CD4-positive, alpha-beta memory T cell (primary cell): ENCODE data around the gene CRACR2A. TPM values are rescaled to one million over a fixed set of nuclear protein-coding genes. Genes with fewer than 3 reads are reported as not detected.

ENCODE experiments used
- CTCF ChIA-PET: fragments of 350-600 bp; sonication (Branson Sonifier 250); formaldehyde crosslinking; loops from one replicate; lab custom pipeline; 2021; ENCODE audit warnings: inconsistent platforms; ENCODE audit not compliant: partially characterized antibody; lab: Charles Lee
- POLR2A ChIA-PET: fragments of 350-600 bp; sonication (Branson Sonifier 250); formaldehyde crosslinking; loops from one replicate; lab custom pipeline; 2021; ENCODE audit not compliant: partially characterized antibody; lab: Charles Lee
- DNase-seq, 5 donors: peaks; one replicate each; pipeline versions ENCODE4 v3.0.0 to v3.0.0-alpha.2; 2020 to 2022; ENCODE audit warnings: mixed read lengths in 1 of 5
- H3K27ac ChIP-seq: one replicate; pipeline ENCODE4 v1.7.0; 2013; ENCODE audit warnings: low read depth, low read length
- H3K27me3 ChIP-seq: 2 replicates; pipeline ENCODE4 v1.7.0; 2013; ENCODE audit warnings: mild to moderate bottlenecking, low read length, moderate library complexity; ENCODE audit not compliant: insufficient read depth
- H3K36me3 ChIP-seq: 2 replicates; pipeline ENCODE4 v1.7.0; 2013; ENCODE audit warnings: mild to moderate bottlenecking, low read length, moderate library complexity; ENCODE audit not compliant: insufficient read depth
- H3K4me1 ChIP-seq: 2 replicates; pipeline ENCODE4 v1.7.0; 2013; ENCODE audit warnings: mild to moderate bottlenecking, low read length, moderate library complexity; ENCODE audit not compliant: insufficient read depth
- H3K4me3 ChIP-seq, 2 donors: one replicate each; pipeline ENCODE4 v1.7.0; 2013; ENCODE audit warnings: low read length in 2 of 2, mild to moderate bottlenecking in 1 of 2
- H3K9me3 ChIP-seq, 2 donors: one replicate each; pipeline ENCODE4 v1.7.0; 2013; ENCODE audit warnings: low read length in 2 of 2, control low read depth in 1 of 2; ENCODE audit not compliant: control insufficient read depth in 1 of 2
- H3K27ac Mint-ChIP-seq, 7 donors: one replicate each; pipeline ENCODE4 v1.8.0; 2020 to 2021; ENCODE audit warnings: mixed read lengths in 7 of 7, mild to moderate bottlenecking in 6 of 7, inconsistent platforms in 3 of 7, moderate library complexity in 3 of 7
- H3K27me3 Mint-ChIP-seq, 2 donors: one replicate each; pipeline ENCODE4 v1.8.0; 2020 to 2021; ENCODE audit warnings: mixed read lengths in 2 of 2
- H3K36me3 Mint-ChIP-seq, 2 donors: one replicate each; pipeline ENCODE4 v1.8.0; 2020 to 2021; ENCODE audit warnings: mixed read lengths in 2 of 2, inconsistent platforms in 1 of 2, mild to moderate bottlenecking in 1 of 2
- H3K4me1 Mint-ChIP-seq, 4 donors: one replicate each; pipeline ENCODE4 v1.8.0; 2020 to 2021; ENCODE audit warnings: mixed read lengths in 4 of 4, mild to moderate bottlenecking in 1 of 4
- H3K4me3 Mint-ChIP-seq, 8 donors: one replicate each; pipeline ENCODE4 v1.8.0; 2020 to 2021; ENCODE audit warnings: mixed read lengths in 8 of 8, mild to moderate bottlenecking in 7 of 8, moderate library complexity in 6 of 8, inconsistent platforms in 3 of 8
- H3K9me3 Mint-ChIP-seq, 8 donors: one replicate each; pipeline ENCODE4 v1.8.0; 2020 to 2021; ENCODE audit warnings: mixed read lengths in 8 of 8, mild to moderate bottlenecking in 5 of 8, inconsistent platforms in 3 of 8, moderate library complexity in 1 of 8
- intact Hi-C: fragments of 100-400 bp; cut with micrococcal nuclease; formaldehyde crosslinking; loops from one replicate; pipeline ENCODE4 v1.15.1; 2023
- polyA plus RNA-seq, 2 donors: library from polyadenylated mRNA; unstranded; fragments of 300-500 nt; fragmentation: Illumina TruSeq; gene quantifications; one replicate each; pipeline ENCODE4 v1.2.3, GENCODE V29; 2021
- total RNA-seq, 2 experiments: library from RNA; stranded (reverse); gene quantifications; one replicate each; pipeline ENCODE4 v1.2.3, GENCODE V29; 2021

Gene CRACR2A
- total and polyA plus RNA-seq, 4 experiments from 2014 or later: 5.6 to 37.6 (median 27.9) TPM

DNA sequence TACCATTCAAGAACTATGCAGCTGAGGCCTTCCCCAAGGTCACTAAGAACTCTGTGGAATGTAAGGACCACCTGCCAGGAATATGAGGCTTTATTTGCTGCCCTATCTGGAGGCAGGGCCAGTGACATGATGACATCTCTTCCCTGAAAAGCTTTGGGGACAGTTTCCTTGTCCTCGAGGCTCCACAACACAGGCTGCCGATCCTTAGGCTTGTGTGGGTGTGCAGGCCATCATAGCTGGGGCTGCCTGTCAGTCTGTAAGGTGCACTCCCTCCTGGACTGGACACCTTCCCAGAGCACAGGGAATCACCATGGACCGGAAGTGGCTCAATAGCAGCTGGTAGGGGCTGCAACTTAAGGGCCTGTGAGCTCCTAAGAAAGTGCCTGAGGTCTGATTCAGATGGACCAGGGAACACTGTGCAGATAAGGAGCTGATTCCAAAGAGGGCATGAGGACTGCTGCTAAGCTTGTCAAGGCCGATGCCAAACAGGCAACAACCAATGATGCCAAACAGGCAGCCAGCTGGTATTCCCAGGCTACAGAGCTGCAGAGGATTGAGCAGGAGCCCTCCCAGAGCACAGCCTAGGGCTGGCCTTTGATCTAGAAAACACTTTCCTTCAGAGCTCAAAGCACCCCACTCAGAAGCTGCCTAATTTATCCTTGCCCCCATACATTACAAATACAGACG, 84.3 kb downstream of the CRACR2A start:
- intact Hi-C loops: no loop called here
- DNase-seq: no peak
- Histone ChIP-seq H3K36me3 (peaks cover 45% of the 10 kb centered on the region), H3K27ac (no peak overlapping the region), H3K27me3 (no peaks in the 10 kb centered on the region), H3K4me3 (no peak overlapping the region), H3K9me3 (no peaks in the 10 kb centered on the region), H3K4me1 (no peaks in the 10 kb centered on the region)
- ChIA-PET CTCF (interaction anchor here (0.9 kb wide), 1 partner anchor 10 kb away, joined by 3 read pairs; no protein-coding TSS in a partner anchor), POLR2A (interaction anchor here (1.0 kb wide), 1 partner anchor 85 kb away, joined by 3 read pairs; the partner anchor contains the start of gene CRACR2A)
- H3K4me1 Mint-ChIP-seq: no peaks in the 10 kb centered on the region
- peak overlapping the region in 3 of 7 donors; percentile 12 to 70 (median 52) for H3K27ac Mint-ChIP-seq
- H3K9me3 Mint-ChIP-seq: no peaks in the 10 kb centered on the region
- no peaks in the 10 kb centered on the region for H3K27me3 Mint-ChIP-seq
- H3K4me3 Mint-ChIP-seq: no peak overlapping the region
- peaks cover 72 to 89% of the 10 kb centered on the region in 2 donors for H3K36me3 Mint-ChIP-seq

DNA sequence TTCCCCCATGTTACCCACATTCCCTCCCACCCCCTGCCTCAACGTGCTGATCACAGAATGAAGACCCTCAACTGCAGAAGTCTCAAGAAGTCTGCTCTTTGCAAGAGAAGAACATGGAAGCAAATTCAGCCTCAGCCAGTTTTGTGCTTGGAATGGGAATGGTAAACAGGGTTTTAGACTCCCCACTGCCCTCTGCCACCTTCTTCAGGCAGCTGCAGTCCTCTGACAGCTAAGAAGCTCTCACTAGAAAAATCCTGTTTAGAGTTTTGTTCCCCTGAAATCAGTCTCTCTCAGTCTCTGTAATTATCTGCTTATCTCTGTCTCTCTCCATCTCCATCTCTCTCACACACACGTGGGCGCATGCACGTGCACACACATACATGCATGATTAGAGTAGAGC, 85.4 kb downstream of the CRACR2A start:
- Histone ChIP-seq H3K4me1 (no peaks in the 10 kb centered on the region), H3K27me3 (no peaks in the 10 kb centered on the region), H3K9me3 (no peaks in the 10 kb centered on the region), H3K4me3 (no peak overlapping the region), H3K27ac (no peak overlapping the region), H3K36me3 (peaks cover 42% of the 10 kb centered on the region)
- Mint-ChIP-seq H3K4me1 (no peaks in the 10 kb centered on the region), H3K27me3 (no peaks in the 10 kb centered on the region), H3K27ac (no peak overlapping the region), H3K9me3 (no peaks in the 10 kb centered on the region), H3K4me3 (no peak overlapping the region), H3K36me3 (peaks cover 60 to 89% of the 10 kb centered on the region in 2 donors)
- intact Hi-C loops: no loop called here
- ChIA-PET CTCF (interaction anchor here (1.5 kb wide), 1 partner anchor 13 kb away, joined by 4 read pairs; no protein-coding TSS in a partner anchor), POLR2A (no interaction called here)
- DNase-seq: no peak

DNA sequence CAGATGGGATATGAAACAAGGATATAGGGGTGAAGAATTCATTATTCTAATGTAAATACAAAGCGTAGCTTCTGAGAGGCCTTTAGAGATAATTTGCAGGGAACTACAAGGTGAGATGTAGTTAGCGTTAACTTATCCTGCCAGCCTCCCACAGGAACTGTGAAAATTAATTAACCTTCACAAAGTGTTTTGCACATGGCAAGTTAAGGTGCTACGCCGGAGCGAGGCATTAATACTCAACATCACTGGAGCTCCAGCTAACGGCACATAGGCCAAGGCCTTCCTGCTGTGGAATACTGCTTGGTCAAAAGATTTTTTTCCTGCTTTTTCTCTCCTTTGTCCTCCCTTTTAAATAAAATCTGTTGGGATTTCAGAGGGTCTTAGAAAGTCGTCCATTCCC, 86.5 kb downstream of the CRACR2A start:
- peaks cover 56 to 92% of the 10 kb centered on the region in 2 donors for H3K36me3 Mint-ChIP-seq
- intact Hi-C loops: no loop called here
- Histone ChIP-seq H3K4me1 (no peaks in the 10 kb centered on the region), H3K27ac (no peak overlapping the region), H3K27me3 (no peaks in the 10 kb centered on the region), H3K9me3 (no peaks in the 10 kb centered on the region), H3K36me3 (peaks cover 39% of the 10 kb centered on the region), H3K4me3 (no peak overlapping the region)
- no peak for DNase-seq
- no peak overlapping the region for H3K4me3 Mint-ChIP-seq
- H3K4me1 Mint-ChIP-seq: no peaks in the 10 kb centered on the region
- CTCF ChIA-PET: interaction anchor here (0.8 to 1.5 kb wide), 4 partner anchors 12 to 367 kb away, joined by 3 to 4 read pairs (median 4); no protein-coding TSS in a partner anchor
- no peaks in the 10 kb centered on the region for H3K27me3 Mint-ChIP-seq
- POLR2A ChIA-PET: no interaction called here
- no peaks in the 10 kb centered on the region for H3K9me3 Mint-ChIP-seq
- peak overlapping the region in 2 of 7 donors; percentile 19 to 78 for H3K27ac Mint-ChIP-seq

DNA sequence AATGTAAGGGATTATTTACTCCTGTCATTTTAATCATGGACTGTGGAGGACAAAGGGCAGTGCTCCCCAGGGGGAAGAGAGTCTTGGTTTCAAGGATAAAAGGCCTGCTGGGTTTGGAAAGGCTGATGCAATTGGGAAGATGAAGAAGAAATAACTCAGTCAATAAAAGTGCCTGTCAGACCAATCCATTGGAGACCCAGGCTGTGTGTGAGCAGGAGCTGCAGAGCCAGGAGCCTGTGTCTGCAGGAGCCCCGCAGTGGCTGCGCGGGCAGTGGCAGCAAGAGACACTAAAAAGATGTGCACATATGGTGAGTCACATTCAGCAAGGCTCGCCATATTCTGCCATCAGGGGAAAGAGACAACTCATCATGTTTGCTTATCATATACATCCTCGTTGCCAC, 90.4 kb downstream of the CRACR2A start:
- Mint-ChIP-seq H3K4me1 (no peaks in the 10 kb centered on the region), H3K27me3 (no peaks in the 10 kb centered on the region), H3K27ac (peak overlapping the region in 2 of 7 donors; percentile 1 to 43), H3K4me3 (no peak overlapping the region), H3K9me3 (peaks cover 0 to 1% (median 0%) of the 10 kb centered on the region in 8 donors), H3K36me3 (peaks cover 64 to 90% of the 10 kb centered on the region in 2 donors)
- H3K36me3 ChIP-seq: peaks cover 32% of the 10 kb centered on the region
- H3K4me1 ChIP-seq: no peaks in the 10 kb centered on the region
- ChIA-PET CTCF (interaction anchor here (0.6 to 1.0 kb wide), 2 partner anchors 114 to 362 kb away, joined by 3 read pairs; no protein-coding TSS in a partner anchor), POLR2A (no interaction called here)
- no peaks in the 10 kb centered on the region for H3K27me3 ChIP-seq
- H3K4me3 ChIP-seq: no peak overlapping the region
- DNase-seq: no peak
- intact Hi-C loops: no loop called here
- H3K27ac ChIP-seq: no peak overlapping the region
- no peaks in the 10 kb centered on the region for H3K9me3 ChIP-seq

DNA sequence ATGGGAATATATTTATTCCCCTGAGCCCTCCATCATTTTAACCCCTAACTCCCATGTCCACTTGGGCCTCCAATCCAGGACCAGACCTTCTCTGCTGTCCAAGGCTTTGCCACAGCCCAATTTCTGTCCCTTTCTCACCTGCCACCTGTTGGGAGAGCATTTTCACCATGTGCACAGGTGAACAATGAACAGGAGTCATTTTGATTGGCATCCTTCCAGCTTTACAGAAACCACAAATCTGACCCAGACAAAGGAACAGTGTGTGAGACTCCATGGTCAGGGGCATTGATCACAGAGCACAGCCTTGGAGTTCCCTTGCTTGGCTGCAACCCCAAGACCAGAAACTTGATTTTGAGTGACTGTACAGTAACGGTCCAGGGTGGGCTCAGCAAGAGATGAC, 91.9 kb downstream of the CRACR2A start:
- peaks cover 46% of the 10 kb centered on the region for H3K36me3 ChIP-seq
- no peaks in the 10 kb centered on the region for H3K9me3 ChIP-seq
- Mint-ChIP-seq H3K27ac (peak overlapping the region in 4 of 7 donors; percentile 16 to 68 (median 34)), H3K27me3 (no peaks in the 10 kb centered on the region), H3K36me3 (peaks cover 53 to 88% of the 10 kb centered on the region in 2 donors), H3K9me3 (peaks cover 0 to 1% (median 0%) of the 10 kb centered on the region in 8 donors), H3K4me1 (no peaks in the 10 kb centered on the region), H3K4me3 (no peak overlapping the region)
- intact Hi-C loops: no loop called here
- no peak overlapping the region for H3K4me3 ChIP-seq
- H3K4me1 ChIP-seq: no peaks in the 10 kb centered on the region
- POLR2A ChIA-PET: no interaction called here
- H3K27ac ChIP-seq: no peak overlapping the region
- no peaks in the 10 kb centered on the region for H3K27me3 ChIP-seq
- CTCF ChIA-PET: interaction anchor here (1.3 kb wide), 1 partner anchor 116 kb away, joined by 4 read pairs; no protein-coding TSS in a partner anchor
- DNase-seq: no peak

DNA sequence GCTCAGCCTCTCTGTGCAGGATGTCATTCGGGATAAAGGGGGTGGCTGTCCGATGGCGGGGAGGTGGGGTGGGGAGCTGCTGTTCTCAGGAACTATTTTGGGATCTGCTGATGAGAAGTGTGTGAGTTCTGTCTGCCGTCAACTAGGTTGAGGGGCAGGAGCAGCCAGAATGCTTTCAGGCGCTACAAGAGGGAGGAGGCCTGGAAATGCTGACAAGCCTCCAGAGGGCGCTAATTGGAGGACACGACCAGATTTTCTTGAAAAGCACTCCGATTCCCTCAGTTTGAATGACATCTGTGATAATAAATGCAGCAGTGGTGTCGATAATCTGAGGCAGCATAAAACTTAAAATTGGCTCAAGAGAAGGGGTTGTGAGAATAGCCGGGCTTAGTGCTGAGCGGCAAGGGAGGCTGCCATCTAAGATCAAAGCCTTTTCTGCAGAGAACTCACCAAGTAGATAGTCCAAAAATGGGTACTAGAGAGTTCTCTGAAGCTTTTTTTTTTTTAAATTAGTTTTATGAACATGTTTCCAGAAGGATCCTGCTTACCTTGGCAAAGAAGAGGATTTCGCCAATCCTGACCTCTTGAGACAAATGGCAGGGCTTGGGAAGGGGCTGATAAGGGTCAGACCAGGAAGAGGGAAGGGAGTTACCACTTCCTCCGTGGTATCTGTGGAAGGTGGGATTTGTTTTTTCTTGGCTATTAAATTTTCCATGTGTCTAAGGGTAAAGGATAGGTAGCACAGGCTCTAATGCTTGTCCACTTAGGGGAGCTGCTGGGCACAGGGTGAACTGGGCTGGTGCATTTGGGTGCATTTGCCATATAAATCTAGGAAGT, 94.4 kb downstream of the CRACR2A start:
- Histone ChIP-seq H3K4me1 (no peaks in the 10 kb centered on the region), H3K36me3 (peaks cover 66% of the 10 kb centered on the region), H3K27ac (no peak overlapping the region), H3K27me3 (no peaks in the 10 kb centered on the region), H3K9me3 (no peaks in the 10 kb centered on the region), H3K4me3 (no peak overlapping the region)
- peak in 4 of 5 donors; percentile 22 to 38 (median 27) for DNase-seq
- H3K36me3 Mint-ChIP-seq: peaks cover 54 to 89% of the 10 kb centered on the region in 2 donors
- intact Hi-C loops: loop anchor here (1.0 to 2.0 kb wide), 3 partner anchors 94 to 146 kb away; partner anchors contain the start of gene CRACR2A
- ChIA-PET POLR2A (no interaction called here), CTCF (interaction anchor here (0.9 to 2.6 kb wide), 9 partner anchors 10 to 148 kb away, joined by 3 to 16 read pairs (median 5); partner anchors contain the start of gene CRACR2A)
- H3K4me3 Mint-ChIP-seq: no peak overlapping the region
- no peaks in the 10 kb centered on the region for H3K27me3 Mint-ChIP-seq
- no peaks in the 10 kb centered on the region for H3K4me1 Mint-ChIP-seq
- peaks cover 0 to 1% (median 0%) of the 10 kb centered on the region in 8 donors for H3K9me3 Mint-ChIP-seq
- peak overlapping the region in 1 of 7 donors; percentile 36 for H3K27ac Mint-ChIP-seq
